H1 (cell line): ENCODE data around the gene KCNJ12. TPM values are rescaled to one million over a fixed set of nuclear protein-coding genes. Genes with fewer than 3 reads are reported as not detected.

Experiments used
- ASH2L ChIP-seq: fragments of 200-600, 300-600 bp; sonication (generic); IDR thresholded peaks from one replicate; pipeline ENCODE4 v1.7.1; 2017; ENCODE audit warnings: low read length
- BRCA1 ChIP-seq: IDR thresholded peaks from 2 replicates; pipeline ENCODE4 v1.6.1; 2012; ENCODE audit warnings: low read depth, low read length, improper control_type of control experiment
- RFX5 ChIP-seq: IDR thresholded peaks from 2 replicates; pipeline ENCODE4 v1.6.1; 2011; ENCODE audit warnings: low read depth, low read length, improper control_type of control experiment, borderline replicate concordance
- SUZ12 ChIP-seq: fragments of 200-600 bp; sonication (generic); IDR thresholded peaks from 2 replicates; pipeline ENCODE4 v1.6.1; 2012; ENCODE audit warnings: mild to moderate bottlenecking, inconsistent platforms, low read length, moderate library complexity, mixed read lengths
- TAF1 ChIP-seq: IDR thresholded peaks from 2 replicates; pipeline ENCODE4 v1.6.1; 2011; ENCODE audit warnings: mild to moderate bottlenecking, low read depth, low read length
- YY1 ChIP-seq: IDR thresholded peaks from 2 replicates; pipeline ENCODE4 v1.6.1; 2011; ENCODE audit warnings: low read depth, mild to moderate bottlenecking, low read length
- polyA plus RNA-seq, 7 experiments: library from polyadenylated mRNA; depleted of rRNA in 3 of 7; stranded (reverse) in 5 of 7; unstranded in 2 of 7; fragments of >200 nt in 5 of 7; fragments of 200-250 nt in 2 of 7; gene quantifications; 1 replicate in 5 of 7; 2 replicates in 1 of 7; 4 replicates in 1 of 7; pipeline versions ENCODE4 v1.2.1 to v1.2.3, GENCODE V29; 2011 to 2013; ENCODE audit warnings: missing spikeins in 2 of 7, mixed read lengths in 2 of 7
- total RNA-seq: library from RNA; stranded (reverse); fragmentation: NEBNext Ultra II Directional; extraction: Animal tissue kit (Norgen Biotek cat#: 25700); gene quantifications from 2 replicates; pipeline ENCODE4 v1.2.1, GENCODE V29; 2021

The KCNJ12 gene
- total and polyA plus RNA-seq, 2 of the 8 experiments (the other 6 are each of a cell fraction or from before 2014, with no cell fraction given) = 1.2 to 1.5 TPM

GRCh38 chr17:21380659-21381058 lies 4.5 kb downstream of the KCNJ12 start (continued):
- TF ChIP-seq TAF1 = no peak
- no peak for TF ChIP-seq RFX5
- TF ChIP-seq ASH2L = no peak
- no peak for TF ChIP-seq YY1
- no peak for TF ChIP-seq SUZ12
- TF ChIP-seq BRCA1 = no peak
